Calu3 (cell line): Measurements from ENCODE around the gene PRKN. TPM values are rescaled to one million over a fixed set of nuclear protein-coding genes. Genes with fewer than 3 reads are reported as not detected.

Experiments
- BruUV-seq: library from RNA; stranded (reverse); fragments of 400-500 nt; replicated peaks from 2 replicates; lab custom pipeline; 2021; lab: Mats Ljungman, UMichigan
- CTCF ChIA-PET: fragments of 300-600 bp; sonication (Branson Sonifier 250); formaldehyde crosslinking; loops from one replicate; lab custom pipeline; 2022; ENCODE audit warnings: antibody characterized with exemption; lab: Charles Lee
- DNase-seq: peaks from one replicate; pipeline ENCODE4 v3.0.0; 2022
- H3K27ac Mint-ChIP-seq: one replicate; pipeline ENCODE4 v1.8.0; 2022; ENCODE audit warnings: mixed read lengths; ENCODE audit not compliant: unreplicated experiment
- H3K27me3 Mint-ChIP-seq: one replicate; pipeline ENCODE4 v1.8.0; 2022; ENCODE audit warnings: mixed read lengths; ENCODE audit not compliant: unreplicated experiment
- H3K36me3 Mint-ChIP-seq: one replicate; pipeline ENCODE4 v1.8.0; 2022; ENCODE audit warnings: mild to moderate bottlenecking, moderate library complexity, mixed read lengths; ENCODE audit not compliant: insufficient read depth, unreplicated experiment
- H3K4me1 Mint-ChIP-seq: one replicate; pipeline ENCODE4 v1.8.0; 2022; ENCODE audit warnings: mild to moderate bottlenecking, low read depth, mixed read lengths; ENCODE audit not compliant: unreplicated experiment
- H3K4me3 Mint-ChIP-seq: one replicate; pipeline ENCODE4 v1.8.0; 2022; ENCODE audit warnings: mild to moderate bottlenecking, low read depth, moderate library complexity, mixed read lengths; ENCODE audit not compliant: unreplicated experiment
- H3K9me3 Mint-ChIP-seq: one replicate; pipeline ENCODE4 v1.8.0; 2022; ENCODE audit warnings: low read depth, mixed read lengths; ENCODE audit not compliant: unreplicated experiment
- intact Hi-C: fragments of 100-400 bp; cut with micrococcal nuclease; formaldehyde crosslinking; loops from one replicate; pipeline ENCODE4 v1.10.0; 2022; ENCODE audit not compliant: unreplicated experiment
- total RNA-seq: library from RNA; stranded (reverse); gene quantifications from 2 replicates; pipeline ENCODE4 v1.2.3, GENCODE V29; 2022
- TF ChIP-seq, protein P1 (sequence below): fragments of 200-600 bp; IDR thresholded peaks from one replicate; pipeline ENCODE4 v1.8.0; 2022; ENCODE audit warnings: antibody characterized with exemption; ENCODE audit not compliant: unreplicated experiment

Gene PRKN
- total RNA-seq, 1 experiment from 2014 or later, result 3.8 TPM

DNA sequence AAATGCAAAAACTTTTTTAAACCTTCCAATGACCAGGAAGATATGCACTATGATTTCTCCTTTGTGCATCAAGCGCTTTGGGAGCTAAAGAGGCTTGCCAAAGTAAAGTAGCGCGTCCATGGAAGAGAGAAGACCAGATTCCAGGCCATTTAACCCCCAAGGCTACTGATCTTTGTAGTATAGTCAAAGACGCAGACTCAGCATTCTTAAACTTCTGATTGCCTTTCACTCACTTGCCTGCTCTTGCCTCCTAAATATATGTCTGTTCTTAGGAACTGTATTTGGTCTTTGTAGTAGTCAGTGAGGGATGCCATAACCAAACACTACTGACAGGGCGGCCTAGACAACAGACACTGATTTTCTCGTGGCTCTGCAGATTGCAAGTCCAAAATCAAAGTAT lies 426.4 kb downstream of the PRKN start:
- Mint-ChIP-seq H3K36me3 (no peaks in the 10 kb centered on the region), H3K9me3 (no peaks in the 10 kb centered on the region), H3K4me3 (no peak overlapping the region), H3K4me1 (no peaks in the 10 kb centered on the region), H3K27me3 (no peaks in the 10 kb centered on the region), H3K27ac (no peak overlapping the region)
- CTCF ChIA-PET, result no interaction called here
- no peak for DNase-seq
- intact Hi-C loops, result no loop called here
- TF ChIP-seq, protein P1, sequence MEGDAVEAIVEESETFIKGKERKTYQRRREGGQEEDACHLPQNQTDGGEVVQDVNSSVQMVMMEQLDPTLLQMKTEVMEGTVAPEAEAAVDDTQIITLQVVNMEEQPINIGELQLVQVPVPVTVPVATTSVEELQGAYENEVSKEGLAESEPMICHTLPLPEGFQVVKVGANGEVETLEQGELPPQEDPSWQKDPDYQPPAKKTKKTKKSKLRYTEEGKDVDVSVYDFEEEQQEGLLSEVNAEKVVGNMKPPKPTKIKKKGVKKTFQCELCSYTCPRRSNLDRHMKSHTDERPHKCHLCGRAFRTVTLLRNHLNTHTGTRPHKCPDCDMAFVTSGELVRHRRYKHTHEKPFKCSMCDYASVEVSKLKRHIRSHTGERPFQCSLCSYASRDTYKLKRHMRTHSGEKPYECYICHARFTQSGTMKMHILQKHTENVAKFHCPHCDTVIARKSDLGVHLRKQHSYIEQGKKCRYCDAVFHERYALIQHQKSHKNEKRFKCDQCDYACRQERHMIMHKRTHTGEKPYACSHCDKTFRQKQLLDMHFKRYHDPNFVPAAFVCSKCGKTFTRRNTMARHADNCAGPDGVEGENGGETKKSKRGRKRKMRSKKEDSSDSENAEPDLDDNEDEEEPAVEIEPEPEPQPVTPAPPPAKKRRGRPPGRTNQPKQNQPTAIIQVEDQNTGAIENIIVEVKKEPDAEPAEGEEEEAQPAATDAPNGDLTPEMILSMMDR, result no peak
- BruUV-seq, result no TSS peak

DNA sequence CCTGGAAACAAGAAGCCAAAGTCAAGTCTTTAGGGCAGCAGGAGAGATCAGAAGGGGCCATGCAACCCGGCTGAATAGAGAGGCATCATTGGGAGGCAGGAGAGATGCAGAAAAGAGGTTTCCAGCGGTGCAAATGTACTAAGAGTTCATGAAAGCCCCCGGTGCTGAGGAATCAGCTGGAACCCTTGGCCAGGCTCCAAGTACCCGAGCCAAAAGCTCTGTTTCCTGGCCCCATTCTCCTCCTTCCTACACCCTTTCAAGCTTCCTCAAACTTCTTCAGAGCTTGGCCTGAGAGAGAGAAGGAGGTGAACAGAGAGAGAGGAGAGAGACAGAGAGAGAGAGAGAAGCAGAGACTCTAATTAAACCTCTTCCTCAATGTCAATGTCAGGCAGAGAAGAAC lies 433.5 kb downstream of the PRKN start:
- Mint-ChIP-seq H3K27ac (no peak overlapping the region), H3K4me1 (no peaks in the 10 kb centered on the region), H3K36me3 (peaks cover 6% of the 10 kb centered on the region), H3K9me3 (no peaks in the 10 kb centered on the region), H3K27me3 (no peaks in the 10 kb centered on the region), H3K4me3 (no peak overlapping the region)
- CTCF ChIA-PET, result no interaction called here
- TF ChIP-seq, protein P1, result no peak
- DNase-seq, result no peak
- intact Hi-C loops, result no loop called here
- BruUV-seq, result no TSS peak

DNA sequence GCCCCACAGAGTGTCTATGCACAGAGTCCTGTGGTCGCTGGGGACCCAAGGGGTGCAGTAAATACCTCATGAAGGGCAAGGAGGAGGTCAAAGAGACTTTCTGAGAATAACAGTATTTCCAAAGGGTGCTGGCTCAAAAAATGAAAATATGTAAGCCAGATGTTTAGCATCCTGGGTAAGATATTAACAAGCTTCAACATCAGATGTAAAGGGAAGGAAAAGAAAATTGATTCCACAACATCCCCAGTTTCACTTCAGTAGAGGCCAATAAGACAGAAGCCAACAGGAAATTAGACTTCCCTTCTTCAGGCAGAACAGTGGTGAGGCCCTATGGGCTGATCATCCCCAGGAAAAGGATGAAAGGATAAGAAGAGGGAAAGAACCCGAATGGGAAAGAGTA lies 434.7 kb downstream of the PRKN start:
- intact Hi-C loops, result no loop called here
- DNase-seq, result no peak
- H3K27me3 Mint-ChIP-seq, result no peaks in the 10 kb centered on the region
- peaks cover 6% of the 10 kb centered on the region for H3K36me3 Mint-ChIP-seq
- H3K4me3 Mint-ChIP-seq, result no peak overlapping the region
- no TSS peak for BruUV-seq
- no peaks in the 10 kb centered on the region for H3K4me1 Mint-ChIP-seq
- CTCF ChIA-PET, result no interaction called here
- TF ChIP-seq, protein P1, result no peak
- H3K9me3 Mint-ChIP-seq, result no peaks in the 10 kb centered on the region
- no peak overlapping the region for H3K27ac Mint-ChIP-seq

DNA sequence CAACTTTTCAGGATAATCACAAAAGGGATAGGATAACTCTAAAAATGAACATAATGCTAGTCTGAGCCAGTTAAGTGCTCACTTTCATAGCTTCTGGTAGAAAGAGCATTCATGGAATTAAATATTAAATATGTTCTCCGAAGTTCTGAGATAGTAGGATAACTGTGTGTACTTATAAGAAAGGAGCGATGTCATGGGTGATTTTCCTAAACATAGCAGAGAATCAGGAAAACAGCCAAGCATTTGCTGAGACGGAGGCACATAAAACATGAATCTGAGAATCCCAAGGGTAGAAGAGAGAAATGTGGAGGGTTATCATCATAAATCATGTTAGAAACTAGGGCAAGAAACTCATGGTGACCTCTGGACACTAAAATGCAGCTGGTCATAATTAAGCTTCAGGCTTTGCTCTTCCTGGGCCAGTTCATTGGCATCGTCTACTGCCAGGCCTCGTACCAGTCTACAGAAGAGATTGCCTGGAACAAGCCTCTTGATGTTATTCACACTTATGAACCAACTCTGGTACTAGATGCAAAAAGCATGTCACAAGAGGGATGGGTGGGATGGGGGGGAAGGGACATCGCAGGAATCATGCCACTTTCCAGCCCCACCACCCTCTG lies 436.6 kb downstream of the PRKN start:
- no TSS peak for BruUV-seq
- CTCF ChIA-PET, result interaction anchor here (0.6 kb wide), 1 partner anchor 21 kb away, joined by 6 read pairs; no protein-coding TSS in a partner anchor
- TF ChIP-seq, protein P1, result no peak
- Mint-ChIP-seq H3K36me3 (peaks cover 6% of the 10 kb centered on the region), H3K4me1 (no peaks in the 10 kb centered on the region), H3K27ac (no peak overlapping the region), H3K9me3 (no peaks in the 10 kb centered on the region), H3K27me3 (no peaks in the 10 kb centered on the region), H3K4me3 (no peak overlapping the region)
- intact Hi-C loops, result no loop called here
- no peak for DNase-seq
